ENCODE results near the gene DNAJC18.
"Not testable (repeated sequence)": the region's sequence is repeated elsewhere in the genome, so short reads cannot be mapped to it uniquely, and the experiment has no call there.

DNAJC18 gene

DNA sequence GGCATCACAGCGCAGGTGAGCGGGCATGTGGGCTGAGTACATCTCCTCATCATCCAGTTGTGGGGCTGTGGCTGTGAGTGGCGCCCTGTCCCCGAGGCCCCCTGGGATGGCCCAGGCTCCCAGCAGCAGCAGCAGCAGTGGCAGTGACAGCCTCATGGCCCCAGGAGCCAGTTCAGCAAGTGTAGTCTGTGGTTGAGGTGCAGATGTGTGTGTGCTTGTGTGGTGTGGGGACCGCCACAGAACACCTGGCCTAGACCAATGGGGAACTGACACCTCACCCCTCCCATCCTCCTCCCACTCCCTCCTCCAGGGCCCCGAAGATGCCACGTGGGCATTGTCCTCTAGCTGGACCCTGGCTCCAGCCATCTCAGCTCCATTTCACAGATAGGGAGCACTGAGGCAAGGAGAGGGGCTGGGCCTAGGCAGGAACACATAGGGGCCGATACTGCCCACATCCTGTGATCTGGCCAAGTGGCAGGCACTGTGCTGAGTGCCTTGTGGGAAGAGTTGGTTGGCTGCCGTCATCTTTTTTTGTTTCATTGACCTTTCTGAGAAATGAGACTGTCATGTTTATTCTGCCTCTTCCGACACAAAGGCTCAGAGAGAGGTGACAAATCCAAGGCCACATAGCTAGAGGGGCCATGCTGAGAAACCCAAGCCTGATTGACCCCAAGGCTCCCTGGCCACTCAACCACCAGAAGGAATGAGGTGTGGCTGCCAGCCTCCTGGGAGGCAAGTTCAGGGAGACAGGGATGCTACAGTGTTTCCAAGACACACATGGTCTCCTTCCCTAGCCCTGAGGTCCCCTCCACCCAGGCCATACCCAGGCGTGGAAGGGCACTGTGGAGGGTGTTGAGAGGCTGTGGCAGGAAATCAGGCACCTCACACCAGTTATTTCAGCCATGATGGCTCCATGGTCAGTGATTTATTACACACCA lies 49.4 kb downstream of the DNAJC18 start, which contains the start of gene MZB1:
Gene MZB1, minus strand, starts transcription at position 213 of the 938 bp plus-strand sequence. Its CDS starts 57 bp downstream, at position 156.
- no peak within 1 kb of the TSS for H3K27ac ChIP-seq
- peaks cover 61 to 67% of the 10 kb centered on the region in 2 experiments for H3K4me1 ChIP-seq (ENCODE audit: control insufficient read depth in 1 of 2, insufficient read depth in 1 of 2, low read depth in 1 of 2, low read length in 1 of 2)
- TF ChIP-seq, protein P1, sequence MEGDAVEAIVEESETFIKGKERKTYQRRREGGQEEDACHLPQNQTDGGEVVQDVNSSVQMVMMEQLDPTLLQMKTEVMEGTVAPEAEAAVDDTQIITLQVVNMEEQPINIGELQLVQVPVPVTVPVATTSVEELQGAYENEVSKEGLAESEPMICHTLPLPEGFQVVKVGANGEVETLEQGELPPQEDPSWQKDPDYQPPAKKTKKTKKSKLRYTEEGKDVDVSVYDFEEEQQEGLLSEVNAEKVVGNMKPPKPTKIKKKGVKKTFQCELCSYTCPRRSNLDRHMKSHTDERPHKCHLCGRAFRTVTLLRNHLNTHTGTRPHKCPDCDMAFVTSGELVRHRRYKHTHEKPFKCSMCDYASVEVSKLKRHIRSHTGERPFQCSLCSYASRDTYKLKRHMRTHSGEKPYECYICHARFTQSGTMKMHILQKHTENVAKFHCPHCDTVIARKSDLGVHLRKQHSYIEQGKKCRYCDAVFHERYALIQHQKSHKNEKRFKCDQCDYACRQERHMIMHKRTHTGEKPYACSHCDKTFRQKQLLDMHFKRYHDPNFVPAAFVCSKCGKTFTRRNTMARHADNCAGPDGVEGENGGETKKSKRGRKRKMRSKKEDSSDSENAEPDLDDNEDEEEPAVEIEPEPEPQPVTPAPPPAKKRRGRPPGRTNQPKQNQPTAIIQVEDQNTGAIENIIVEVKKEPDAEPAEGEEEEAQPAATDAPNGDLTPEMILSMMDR (IDR thresholded peaks at IDR 0.05) = no peak
- H3K27me3 ChIP-seq = peaks cover 44% of the 10 kb centered on the region
- no peaks in the 10 kb centered on the region for H3K36me3 ChIP-seq
- H3K4me3 ChIP-seq (ENCODE audit: low read depth in 1 of 2, low read length in 1 of 2) = no peak within 1 kb of the TSS
- H3K9me3 ChIP-seq = no peaks in the 10 kb centered on the region

DNA sequence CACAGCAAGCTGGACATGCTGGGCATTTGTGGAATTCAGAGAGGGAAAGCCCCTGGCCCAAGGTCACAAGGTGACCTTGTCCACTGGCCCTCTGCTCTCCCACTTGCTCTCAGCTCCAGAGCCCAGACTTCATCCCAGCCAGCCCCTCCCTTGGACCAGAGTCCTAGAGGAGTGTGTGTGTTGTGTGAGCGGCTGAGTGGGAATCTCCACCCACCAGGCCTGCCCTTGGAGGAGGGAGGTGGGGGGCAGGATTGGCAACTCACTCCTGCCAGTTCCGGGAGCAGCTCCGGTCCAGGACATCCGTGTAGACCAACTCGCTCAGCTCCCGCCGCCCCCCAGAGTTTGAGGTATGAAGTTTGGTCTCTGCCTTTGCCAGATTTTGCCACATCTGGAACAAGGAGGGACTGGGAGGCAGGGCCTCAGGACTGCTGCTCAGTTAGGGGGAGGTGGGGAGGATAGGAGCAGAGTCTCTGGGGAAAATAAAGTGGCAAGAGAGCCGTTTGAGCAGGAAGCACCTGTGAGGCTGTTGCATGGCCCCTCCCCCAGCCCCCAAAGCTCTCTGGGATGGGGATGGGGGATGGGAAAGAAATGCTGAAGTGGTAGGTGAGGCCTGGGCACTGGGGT lies 51.0 kb downstream of the DNAJC18 start:
- Histone ChIP-seq H3K9me3 (no peaks in the 10 kb centered on the region), H3K4me3 (ENCODE audit: low read depth in 1 of 2, low read length in 1 of 2) (no peak overlapping the region), H3K4me1 (ENCODE audit: control insufficient read depth in 1 of 2, insufficient read depth in 1 of 2, low read depth in 1 of 2, low read length in 1 of 2) (peaks cover 62 to 69% of the 10 kb centered on the region in 2 experiments), H3K36me3 (no peaks in the 10 kb centered on the region), H3K27ac (no peak overlapping the region), H3K27me3 (peaks cover 28% of the 10 kb centered on the region)
- TF ChIP-seq, protein P1 (IDR thresholded peaks at IDR 0.05) = no peak

DNA sequence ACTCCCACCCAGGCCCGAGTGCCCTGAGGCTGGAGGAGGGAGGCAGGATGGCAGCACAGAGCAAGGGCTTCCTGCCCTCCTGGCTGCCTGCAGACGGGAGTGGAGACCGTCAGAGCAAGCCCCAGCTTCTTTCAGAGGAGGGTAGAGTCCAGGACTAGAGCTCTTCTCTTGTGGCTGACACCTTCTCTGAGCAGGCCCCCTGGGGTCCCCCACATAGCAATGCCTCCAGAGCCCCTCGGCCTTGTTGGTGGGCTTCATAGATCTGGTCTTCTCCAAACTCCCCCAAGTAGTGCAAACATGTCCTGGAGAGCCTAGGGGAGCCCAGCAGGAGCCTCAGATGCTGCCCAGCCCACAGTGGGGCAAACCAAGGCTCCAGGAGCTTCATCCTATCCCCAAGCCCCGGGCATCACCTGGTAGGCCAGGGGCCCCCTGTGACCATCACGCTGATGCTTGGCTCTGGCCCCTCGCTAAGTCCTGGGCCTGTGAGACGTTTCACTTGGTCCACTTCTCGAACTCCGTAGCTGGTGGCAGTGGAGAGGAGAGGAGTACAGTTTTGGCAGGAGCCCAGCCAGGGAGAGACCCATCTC lies 51.6 kb downstream of the DNAJC18 start:
- Histone ChIP-seq H3K4me3 (ENCODE audit: low read depth in 1 of 2, low read length in 1 of 2) (no peak overlapping the region), H3K4me1 (ENCODE audit: control insufficient read depth in 1 of 2, insufficient read depth in 1 of 2, low read depth in 1 of 2, low read length in 1 of 2) (peaks cover 57 to 69% of the 10 kb centered on the region in 2 experiments)

DNA sequence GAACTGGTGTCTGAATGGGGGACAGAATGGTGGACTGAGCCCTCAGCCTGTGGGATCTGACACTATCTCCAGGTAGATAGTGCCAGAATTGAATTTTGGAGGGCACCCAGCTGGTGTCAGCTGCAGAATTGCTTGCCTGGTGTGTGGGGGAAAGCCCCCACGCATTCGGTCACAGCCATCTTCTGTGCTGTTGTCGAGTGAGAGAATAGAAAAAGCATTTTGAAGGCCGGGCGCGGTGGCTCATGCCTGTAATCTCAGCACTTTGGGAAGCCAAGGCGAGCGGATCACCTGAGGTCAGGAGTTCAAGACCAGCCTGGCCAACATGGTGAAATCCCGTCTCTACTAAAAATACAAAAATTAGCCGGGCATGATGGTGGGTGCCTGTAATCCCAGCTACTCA lies 52.4 kb downstream of the DNAJC18 start:
- H3K27ac ChIP-seq; H3K36me3 ChIP-seq; H3K9me3 ChIP-seq; H3K4me3 ChIP-seq (ENCODE audit: low read depth in 1 of 2, low read length in 1 of 2): not testable (repeated sequence)
- Histone ChIP-seq H3K4me1 (ENCODE audit: control insufficient read depth in 1 of 2, insufficient read depth in 1 of 2, low read depth in 1 of 2, low read length in 1 of 2) (peaks cover 49 to 63% of the 10 kb centered on the region in 2 experiments), H3K27me3 (peaks cover 14% of the 10 kb centered on the region)

More for the DNA sequence above, 51.6 kb downstream of the DNAJC18 start:
- H3K27me3 ChIP-seq = peaks cover 22% of the 10 kb centered on the region
- H3K9me3 ChIP-seq = no peaks in the 10 kb centered on the region
- TF ChIP-seq, protein P1 (IDR thresholded peaks at IDR 0.05) = no peak
- no peak overlapping the region for H3K27ac ChIP-seq
- H3K36me3 ChIP-seq = no peaks in the 10 kb centered on the region

DNA sequence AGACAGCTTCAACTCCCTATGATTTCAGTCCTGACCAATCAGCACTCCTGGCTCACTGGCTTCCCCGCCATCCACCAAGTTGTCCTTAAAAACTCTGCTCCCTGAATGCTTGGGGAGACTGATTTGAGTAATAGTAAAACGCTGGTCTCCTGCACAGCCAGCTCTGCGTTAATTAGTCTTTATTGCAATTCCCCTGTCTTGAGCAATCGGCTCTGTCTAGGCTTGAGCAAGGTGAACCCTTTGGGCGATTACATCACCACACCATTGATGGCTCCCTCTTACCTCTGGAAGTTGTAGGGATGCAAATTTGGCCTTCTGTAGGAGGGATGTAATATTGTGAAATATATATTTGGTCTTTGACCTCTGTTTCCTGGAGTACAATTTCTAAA lies 53.3 kb downstream of the DNAJC18 start:
- H3K36me3 ChIP-seq = no peaks in the 10 kb centered on the region
- peaks cover 43 to 59% of the 10 kb centered on the region in 2 experiments for H3K4me1 ChIP-seq (ENCODE audit: control insufficient read depth in 1 of 2, insufficient read depth in 1 of 2, low read depth in 1 of 2, low read length in 1 of 2)
- TF ChIP-seq, protein P1 (IDR thresholded peaks at IDR 0.05) = no peak
- H3K4me3 ChIP-seq (ENCODE audit: low read depth in 1 of 2, low read length in 1 of 2) = peak overlapping the region; percentile 0 to 64
- no peaks in the 10 kb centered on the region for H3K9me3 ChIP-seq
- H3K27ac ChIP-seq = peak overlapping the region; percentile 86
- H3K27me3 ChIP-seq = peaks cover 5% of the 10 kb centered on the region
